ENCODE results near the gene SLC39A2. TPM values are rescaled to one million over a fixed set of nuclear protein-coding genes. Genes with fewer than 3 reads are reported as not detected.
"Not testable (repeated sequence)": the region's sequence is repeated elsewhere in the genome, so short reads cannot be mapped to it uniquely, and the experiment has no call there.

SLC39A2 gene
- total RNA-seq, 2 experiments from 2014 or later = 0.25 TPM; not detected in 1

- DNase-seq (no peak), ATAC-seq (ENCODE audit: low read depth) (no peak)
- Mint-ChIP-seq H3K9me3 (no peaks in the 10 kb centered on the region), H3K27me3 (peaks cover 23% of the 10 kb centered on the region), H3K36me3 (no peaks in the 10 kb centered on the region), H3K4me3 (no peak overlapping the region), H3K27ac (no peak overlapping the region), H3K4me1 (no peaks in the 10 kb centered on the region)
- POLR2A ChIA-PET = no interaction called here
These were observed 39.6 kb downstream of the SLC39A2 start for GRCh38 chr14:21038441-21039422.

DNA sequence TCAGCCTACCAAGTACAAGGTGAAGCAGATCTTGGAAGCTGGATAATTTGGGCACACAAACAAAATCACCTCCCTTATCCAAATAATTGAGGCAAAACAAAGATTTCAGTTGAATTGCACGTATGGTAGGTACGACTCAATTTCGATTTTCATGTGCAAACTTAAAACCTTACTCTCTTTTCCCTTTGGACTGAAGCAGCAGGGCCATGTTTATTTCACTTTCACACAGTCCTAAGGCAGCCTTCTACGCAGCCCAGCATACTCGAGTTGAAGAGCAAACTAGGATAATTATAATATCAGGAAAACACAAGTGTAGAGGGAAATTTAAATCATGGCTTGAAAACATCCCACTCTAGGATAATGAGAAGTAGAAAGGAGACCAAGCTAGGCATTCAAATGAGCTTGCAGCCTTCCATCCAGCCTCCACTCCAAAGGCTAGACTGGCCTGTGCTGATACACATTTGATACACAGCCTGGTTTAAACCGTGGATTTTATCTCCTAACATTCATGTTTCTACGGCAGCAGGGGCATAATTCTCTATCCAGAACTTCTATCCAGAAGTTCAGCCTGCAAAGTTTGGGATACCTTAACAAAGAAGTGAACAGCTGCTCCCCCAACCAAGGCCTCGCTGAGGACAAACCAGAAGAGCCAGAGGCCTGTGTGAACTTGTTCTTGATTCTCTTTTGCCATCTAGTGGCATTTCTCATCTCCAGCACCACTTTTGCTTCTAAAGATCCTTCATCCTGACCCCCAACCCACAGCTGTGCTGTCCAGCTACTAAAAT is 40.7 kb downstream of the SLC39A2 start:
- DNase-seq = no peak

GRCh38 chr14:21040370-21040925 is 41.4 kb downstream of the SLC39A2 start:
- Mint-ChIP-seq H3K9me3 (no peaks in the 10 kb centered on the region), H3K36me3 (no peaks in the 10 kb centered on the region), H3K4me3 (no peak overlapping the region), H3K27me3 (peaks cover 31% of the 10 kb centered on the region), H3K4me1 (peaks cover 4% of the 10 kb centered on the region), H3K27ac (no peak overlapping the region)
- ATAC-seq (ENCODE audit: low read depth) (no peak), DNase-seq (no peak)
- POLR2A ChIA-PET = no interaction called here

More for the DNA sequence above, 40.7 kb downstream of the SLC39A2 start:
- Mint-ChIP-seq H3K27ac (no peak overlapping the region), H3K36me3 (no peaks in the 10 kb centered on the region), H3K27me3 (peaks cover 25% of the 10 kb centered on the region), H3K4me1 (peaks cover 4% of the 10 kb centered on the region), H3K9me3 (no peaks in the 10 kb centered on the region), H3K4me3 (no peak overlapping the region)
- ATAC-seq (ENCODE audit: low read depth) = peak; percentile 81
- POLR2A ChIA-PET = no interaction called here

- H3K27ac Mint-ChIP-seq; POLR2A ChIA-PET; H3K4me1 Mint-ChIP-seq; H3K9me3 Mint-ChIP-seq; DNase-seq; ATAC-seq (ENCODE audit: low read depth); H3K4me3 Mint-ChIP-seq; H3K36me3 Mint-ChIP-seq: not testable (repeated sequence)
- peaks cover 34% of the 10 kb centered on the region for H3K27me3 Mint-ChIP-seq
These were observed 41.8 kb downstream of the SLC39A2 start for GRCh38 chr14:21040941-21041340.

DNA sequence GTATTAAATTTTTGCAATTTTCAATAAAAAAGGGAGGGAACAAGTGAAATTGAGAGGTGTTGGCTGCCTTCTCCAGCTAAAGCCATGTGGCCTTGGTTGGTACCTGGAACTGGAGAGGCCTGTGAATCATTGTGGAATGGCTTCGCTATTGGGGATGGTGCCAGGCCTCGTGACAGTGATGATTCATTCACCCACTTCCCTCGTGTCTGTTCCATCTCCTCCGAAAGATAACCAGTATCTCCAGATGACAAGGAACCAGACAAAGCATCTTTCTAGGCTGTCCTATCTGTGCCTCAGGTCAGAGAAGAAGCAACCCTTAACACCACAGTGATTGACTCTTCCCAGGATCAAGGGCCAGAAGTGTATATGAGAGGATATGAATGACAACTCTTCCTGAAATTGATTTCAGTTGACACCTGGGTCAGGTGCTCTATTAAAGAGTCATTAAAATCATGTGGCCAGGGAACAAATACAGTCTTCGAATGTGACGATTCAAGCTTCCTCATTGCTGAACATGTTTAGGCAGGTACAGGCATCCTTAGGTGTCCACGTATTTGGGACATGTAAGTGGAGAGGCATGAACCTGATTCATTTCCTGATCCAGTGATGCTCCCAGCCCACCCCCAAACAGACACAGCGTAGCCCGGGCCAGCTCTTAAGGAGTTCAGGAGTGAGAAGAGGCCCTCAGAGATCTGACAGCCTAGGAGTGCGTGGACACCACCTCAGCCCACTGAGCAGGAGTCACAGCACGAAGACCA is 42.8 kb downstream of the SLC39A2 start, which contains the start of gene RNASE7:
Gene RNASE7 (plus strand): TSS at position 687 of the 758 bp plus-strand sequence. CDS start 631 bp downstream, outside the sequence.
- no peak within 1 kb of the TSS for H3K4me3 Mint-ChIP-seq
- H3K27me3 Mint-ChIP-seq = peaks cover 36% of the 10 kb centered on the region
- no peaks in the 10 kb centered on the region for H3K9me3 Mint-ChIP-seq
- ATAC-seq (ENCODE audit: low read depth) (no peak), DNase-seq (no peak)
- H3K36me3 Mint-ChIP-seq = no peaks in the 10 kb centered on the region
- H3K27ac Mint-ChIP-seq = peak within 1 kb of the TSS; percentile 0
- POLR2A ChIA-PET = no interaction called here
- peaks cover 4% of the 10 kb centered on the region for H3K4me1 Mint-ChIP-seq

DNA sequence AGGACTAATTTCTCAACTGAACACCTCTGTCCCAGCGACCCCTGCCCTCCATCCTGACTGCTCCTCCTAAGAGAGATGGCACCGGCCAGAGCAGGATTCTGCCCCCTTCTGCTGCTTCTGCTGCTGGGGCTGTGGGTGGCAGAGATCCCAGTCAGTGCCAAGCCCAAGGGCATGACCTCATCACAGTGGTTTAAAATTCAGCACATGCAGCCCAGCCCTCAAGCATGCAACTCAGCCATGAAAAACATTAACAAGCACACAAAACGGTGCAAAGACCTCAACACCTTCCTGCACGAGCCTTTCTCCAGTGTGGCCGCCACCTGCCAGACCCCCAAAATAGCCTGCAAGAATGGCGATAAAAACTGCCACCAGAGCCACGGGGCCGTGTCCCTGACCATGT is 43.8 kb downstream of the SLC39A2 start:
- no peak for DNase-seq
- no peak for ATAC-seq (ENCODE audit: low read depth)
- Mint-ChIP-seq H3K4me1 (peaks cover 4% of the 10 kb centered on the region), H3K4me3 (no peak overlapping the region), H3K9me3 (no peaks in the 10 kb centered on the region), H3K27me3 (peaks cover 40% of the 10 kb centered on the region), H3K36me3 (no peaks in the 10 kb centered on the region), H3K27ac (no peak overlapping the region)
- POLR2A ChIA-PET = interaction anchor here (0.5 kb wide), 1 partner anchor 37 kb away, joined by 6 read pairs; no protein-coding TSS in a partner anchor

DNA sequence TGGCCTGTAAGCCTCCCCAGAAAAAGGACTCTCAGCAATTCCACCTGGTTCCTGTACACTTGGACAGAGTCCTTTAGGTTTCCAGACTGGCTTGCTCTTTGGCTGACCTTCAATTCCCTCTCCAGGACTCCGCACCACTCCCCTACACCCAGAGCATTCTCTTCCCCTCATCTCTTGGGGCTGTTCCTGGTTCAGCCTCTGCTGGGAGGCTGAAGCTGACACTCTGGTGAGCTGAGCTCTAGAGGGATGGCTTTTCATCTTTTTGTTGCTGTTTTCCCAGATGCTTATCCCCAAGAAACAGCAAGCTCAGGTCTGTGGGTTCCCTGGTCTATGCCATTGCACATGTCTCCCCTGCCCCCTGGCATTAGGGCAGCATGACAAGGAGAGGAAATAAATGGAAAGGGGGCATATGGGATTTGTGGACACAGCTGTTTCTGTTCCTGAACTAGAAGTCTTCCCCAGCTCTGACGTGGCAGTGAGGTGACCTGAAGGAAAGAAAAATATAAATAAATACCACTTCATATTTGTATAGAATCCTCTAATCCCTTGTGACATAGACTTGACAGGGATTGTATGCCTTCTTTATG is 44.4 kb downstream of the SLC39A2 start:
- no peak overlapping the region for H3K4me3 Mint-ChIP-seq
- ATAC-seq (ENCODE audit: low read depth) (no peak), DNase-seq (no peak)
- POLR2A ChIA-PET = interaction anchor here (0.5 kb wide), 1 partner anchor 38 kb away, joined by 6 read pairs; no protein-coding TSS in a partner anchor
- no peaks in the 10 kb centered on the region for H3K36me3 Mint-ChIP-seq
- peaks cover 4% of the 10 kb centered on the region for H3K4me1 Mint-ChIP-seq
- no peaks in the 10 kb centered on the region for H3K9me3 Mint-ChIP-seq
- H3K27me3 Mint-ChIP-seq = peaks cover 37% of the 10 kb centered on the region
- H3K27ac Mint-ChIP-seq = no peak overlapping the region

GRCh38 chr14:21043974-21044618 is 45.0 kb downstream of the SLC39A2 start:
- DNase-seq (no peak), ATAC-seq (ENCODE audit: low read depth) (no peak)
- peaks cover 37% of the 10 kb centered on the region for H3K27me3 Mint-ChIP-seq
- peaks cover 4% of the 10 kb centered on the region for H3K4me1 Mint-ChIP-seq
- H3K9me3 Mint-ChIP-seq = no peaks in the 10 kb centered on the region
- no peaks in the 10 kb centered on the region for H3K36me3 Mint-ChIP-seq
- POLR2A ChIA-PET = no interaction called here
- H3K4me3 Mint-ChIP-seq = no peak overlapping the region
- no peak overlapping the region for H3K27ac Mint-ChIP-seq

DNA sequence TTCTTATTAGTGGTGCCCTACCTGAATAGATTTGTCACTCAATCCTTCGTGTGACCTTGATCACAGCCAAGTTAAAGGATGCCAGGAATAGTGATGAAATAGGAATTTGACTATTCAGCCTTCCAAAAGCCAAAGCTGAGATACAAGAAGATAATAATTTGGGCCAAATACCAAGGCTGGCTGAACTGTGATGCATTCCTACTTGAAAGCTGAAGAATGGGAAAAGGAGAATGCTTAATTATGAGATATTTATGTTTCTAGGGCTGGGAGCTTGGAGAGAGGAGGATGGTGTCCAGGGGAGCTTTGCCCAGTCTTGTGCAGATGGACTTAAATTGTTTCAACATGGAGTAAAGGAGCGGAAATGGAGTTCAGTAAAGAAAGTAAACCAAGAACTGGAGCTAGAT is 48.3 kb downstream of the SLC39A2 start:
- Mint-ChIP-seq H3K27me3 (peaks cover 34% of the 10 kb centered on the region), H3K36me3 (no peaks in the 10 kb centered on the region), H3K4me3 (no peak overlapping the region), H3K9me3 (no peaks in the 10 kb centered on the region), H3K4me1 (peaks cover 4% of the 10 kb centered on the region), H3K27ac (no peak overlapping the region)
- POLR2A ChIA-PET = no interaction called here
- ATAC-seq (ENCODE audit: low read depth) (no peak), DNase-seq (no peak)

DNA sequence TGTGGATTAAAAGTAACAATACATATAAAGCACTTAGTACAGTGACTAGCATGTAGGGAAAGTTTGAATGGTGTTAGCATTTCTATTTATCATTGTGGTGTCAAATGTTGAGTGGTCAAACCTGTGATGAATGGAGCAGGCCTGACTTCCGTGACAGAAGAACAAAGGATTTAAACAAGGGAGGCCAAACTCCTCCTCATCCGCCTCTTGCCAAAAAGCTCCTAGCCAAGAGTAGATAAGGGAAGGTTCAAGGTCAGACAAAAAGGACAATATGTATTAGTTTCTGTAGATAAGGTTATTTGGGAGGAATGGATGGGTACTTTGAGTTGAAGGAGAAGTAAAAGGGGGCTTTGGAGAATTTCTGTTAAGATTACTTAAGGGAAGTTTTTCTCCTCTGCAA is 49.5 kb downstream of the SLC39A2 start:
- DNase-seq (no peak), ATAC-seq (ENCODE audit: low read depth) (no peak)
- no peak overlapping the region for H3K4me3 Mint-ChIP-seq
- POLR2A ChIA-PET = no interaction called here
- H3K36me3 Mint-ChIP-seq = no peaks in the 10 kb centered on the region
- no peak overlapping the region for H3K27ac Mint-ChIP-seq
- peaks cover 27% of the 10 kb centered on the region for H3K27me3 Mint-ChIP-seq
- no peaks in the 10 kb centered on the region for H3K9me3 Mint-ChIP-seq
- H3K4me1 Mint-ChIP-seq = peaks cover 4% of the 10 kb centered on the region

GRCh38 chr14:21049271-21049673 is 50.2 kb downstream of the SLC39A2 start:
- H3K36me3 Mint-ChIP-seq = no peaks in the 10 kb centered on the region
- POLR2A ChIA-PET = no interaction called here
- H3K4me3 Mint-ChIP-seq = no peak overlapping the region
- H3K9me3 Mint-ChIP-seq = no peaks in the 10 kb centered on the region
- ATAC-seq (ENCODE audit: low read depth) = no peak
- H3K27me3 Mint-ChIP-seq = peaks cover 26% of the 10 kb centered on the region
- no peak for DNase-seq
- H3K27ac Mint-ChIP-seq = no peak overlapping the region
- peaks cover 4% of the 10 kb centered on the region for H3K4me1 Mint-ChIP-seq

GRCh38 chr14:21050597-21050996 is 51.5 kb downstream of the SLC39A2 start:
- peaks cover 2% of the 10 kb centered on the region for H3K4me1 Mint-ChIP-seq
- no peak overlapping the region for H3K27ac Mint-ChIP-seq
- DNase-seq (no peak), ATAC-seq (ENCODE audit: low read depth) (no peak)
- H3K36me3 Mint-ChIP-seq = no peaks in the 10 kb centered on the region
- no peak overlapping the region for H3K4me3 Mint-ChIP-seq
- POLR2A ChIA-PET = interaction anchor here (0.5 kb wide), 1 partner anchor 38 kb away, joined by 3 read pairs; no protein-coding TSS in a partner anchor
- peaks cover 14% of the 10 kb centered on the region for H3K27me3 Mint-ChIP-seq
- no peaks in the 10 kb centered on the region for H3K9me3 Mint-ChIP-seq
